Rectal smooth muscle tissue (tissue), 1 donor: ENCODE data around the gene FILIP1L.

Experiments used
- H3K27ac ChIP-seq: one replicate; pipeline ENCODE4 v1.7.0; 2013; ENCODE audit warnings: low read depth, low read length, inconsistent platforms
- H3K27me3 ChIP-seq: one replicate; pipeline ENCODE4 v1.7.0; 2013; ENCODE audit warnings: low read length; ENCODE audit not compliant: control insufficient read depth, insufficient read depth
- H3K36me3 ChIP-seq: one replicate; pipeline ENCODE4 v1.7.0; 2013; ENCODE audit warnings: low read length; ENCODE audit not compliant: control insufficient read depth, insufficient read depth
- H3K4me1 ChIP-seq: one replicate; pipeline ENCODE4 v1.7.0; 2013; ENCODE audit warnings: low read length; ENCODE audit not compliant: control insufficient read depth, insufficient read depth
- H3K4me3 ChIP-seq: one replicate; pipeline ENCODE4 v1.7.0; 2013; ENCODE audit warnings: low read length
- H3K9ac ChIP-seq: one replicate; pipeline ENCODE4 v1.7.0; 2013; ENCODE audit warnings: low read length

The FILIP1L gene

GRCh38 chr3:99952306-99952705 lies 162.0 kb downstream of the FILIP1L start:
- H3K9ac ChIP-seq: no peak overlapping the region
- H3K27ac ChIP-seq: no peak overlapping the region
- H3K4me1 ChIP-seq: no peaks in the 10 kb centered on the region
- no peaks in the 10 kb centered on the region for H3K27me3 ChIP-seq
- no peak overlapping the region for H3K4me3 ChIP-seq
- H3K36me3 ChIP-seq: no peaks in the 10 kb centered on the region

- H3K4me3 ChIP-seq: no peak overlapping the region
- H3K9ac ChIP-seq: no peak overlapping the region
- H3K36me3 ChIP-seq: no peaks in the 10 kb centered on the region
- H3K27ac ChIP-seq: no peak overlapping the region
- H3K27me3 ChIP-seq: no peaks in the 10 kb centered on the region
- no peaks in the 10 kb centered on the region for H3K4me1 ChIP-seq
Measured at GRCh38 chr3:99951701-99952100, 162.6 kb downstream of the FILIP1L start.

- H3K27me3 ChIP-seq: no peaks in the 10 kb centered on the region
- peaks cover 3% of the 10 kb centered on the region for H3K4me1 ChIP-seq
- no peaks in the 10 kb centered on the region for H3K36me3 ChIP-seq
- H3K27ac ChIP-seq: no peak overlapping the region
- no peak overlapping the region for H3K9ac ChIP-seq
- no peak overlapping the region for H3K4me3 ChIP-seq
Measured at GRCh38 chr3:99950921-99951320, 163.4 kb downstream of the FILIP1L start.

- no peak overlapping the region for H3K4me3 ChIP-seq
- no peaks in the 10 kb centered on the region for H3K27me3 ChIP-seq
- no peak overlapping the region for H3K9ac ChIP-seq
- peaks cover 11% of the 10 kb centered on the region for H3K4me1 ChIP-seq
- no peaks in the 10 kb centered on the region for H3K36me3 ChIP-seq
- H3K27ac ChIP-seq: no peak overlapping the region
Measured at GRCh38 chr3:99949956-99950670, 164.2 kb downstream of the FILIP1L start.

GRCh38 chr3:99948467-99949089 lies 165.7 kb downstream of the FILIP1L start:
- H3K36me3 ChIP-seq: no peaks in the 10 kb centered on the region
- H3K27ac ChIP-seq: no peak overlapping the region
- H3K27me3 ChIP-seq: no peaks in the 10 kb centered on the region
- peaks cover 22% of the 10 kb centered on the region for H3K4me1 ChIP-seq
- no peak overlapping the region for H3K4me3 ChIP-seq
- H3K9ac ChIP-seq: no peak overlapping the region

- Histone ChIP-seq H3K27me3 (no peaks in the 10 kb centered on the region), H3K4me1 (peaks cover 22% of the 10 kb centered on the region), H3K9ac (no peak overlapping the region), H3K4me3 (no peak overlapping the region), H3K27ac (no peak overlapping the region), H3K36me3 (no peaks in the 10 kb centered on the region)
Measured at GRCh38 chr3:99947356-99947755, 166.9 kb downstream of the FILIP1L start.

GRCh38 chr3:99945328-99945995 lies 168.8 kb downstream of the FILIP1L start:
- Histone ChIP-seq H3K27ac (peak overlapping the region; percentile 57), H3K9ac (no peak overlapping the region), H3K4me1 (peaks cover 22% of the 10 kb centered on the region), H3K27me3 (no peaks in the 10 kb centered on the region), H3K36me3 (no peaks in the 10 kb centered on the region), H3K4me3 (no peak overlapping the region)

GRCh38 chr3:99943931-99944761 lies 170.2 kb downstream of the FILIP1L start:
- Histone ChIP-seq H3K9ac (no peak overlapping the region), H3K27me3 (no peaks in the 10 kb centered on the region), H3K4me1 (peaks cover 22% of the 10 kb centered on the region), H3K27ac (no peak overlapping the region), H3K4me3 (no peak overlapping the region), H3K36me3 (no peaks in the 10 kb centered on the region)

GRCh38 chr3:99941211-99941610 lies 173.1 kb downstream of the FILIP1L start:
- no peak overlapping the region for H3K4me3 ChIP-seq
- no peak overlapping the region for H3K27ac ChIP-seq
- no peak overlapping the region for H3K9ac ChIP-seq
- no peaks in the 10 kb centered on the region for H3K36me3 ChIP-seq
- H3K4me1 ChIP-seq: peaks cover 34% of the 10 kb centered on the region
- no peaks in the 10 kb centered on the region for H3K27me3 ChIP-seq

GRCh38 chr3:99940350-99940749 lies 174.0 kb downstream of the FILIP1L start:
- peaks cover 27% of the 10 kb centered on the region for H3K4me1 ChIP-seq
- peak overlapping the region; percentile 81 for H3K27ac ChIP-seq
- H3K36me3 ChIP-seq: no peaks in the 10 kb centered on the region
- no peaks in the 10 kb centered on the region for H3K27me3 ChIP-seq
- no peak overlapping the region for H3K4me3 ChIP-seq
- H3K9ac ChIP-seq: no peak overlapping the region

GRCh38 chr3:99939876-99940275 lies 174.4 kb downstream of the FILIP1L start:
- H3K36me3 ChIP-seq: no peaks in the 10 kb centered on the region
- H3K9ac ChIP-seq: no peak overlapping the region
- peaks cover 27% of the 10 kb centered on the region for H3K4me1 ChIP-seq
- peak overlapping the region; percentile 81 for H3K27ac ChIP-seq
- H3K27me3 ChIP-seq: no peaks in the 10 kb centered on the region
- no peak overlapping the region for H3K4me3 ChIP-seq

GRCh38 chr3:99938270-99938911 lies 175.9 kb downstream of the FILIP1L start:
- peak overlapping the region; percentile 81 for H3K27ac ChIP-seq

More at GRCh38 chr3:99938270-99938911, 175.9 kb downstream of the FILIP1L start:
- Histone ChIP-seq H3K9ac (no peak overlapping the region), H3K4me3 (no peak overlapping the region), H3K27me3 (no peaks in the 10 kb centered on the region), H3K36me3 (no peaks in the 10 kb centered on the region), H3K4me1 (peaks cover 23% of the 10 kb centered on the region)
